Activated CD4-positive, alpha-beta memory T cell treated with anti-CD3 and anti-CD28 coated beads for 36 hours (primary cell): Measurements from ENCODE around the gene AP3D1. TPM values are rescaled to one million over a fixed set of nuclear protein-coding genes. Genes with fewer than 3 reads are reported as not detected.
A peak's percentile ranks its signal among the peaks of the same experiment; 100 is the strongest.

Source experiments
- CTCF ChIA-PET: fragments of 350-600 bp; sonication (Branson Sonifier 250); formaldehyde crosslinking; loops from one replicate; lab custom pipeline; 2021; ENCODE audit warnings: antibody characterized with exemption, inconsistent platforms; lab: Charles Lee
- POLR2A ChIA-PET: fragments of 350-600 bp; sonication (Branson Sonifier 250); formaldehyde crosslinking; loops from one replicate; lab custom pipeline; 2021; ENCODE audit warnings: antibody characterized with exemption; lab: Charles Lee
- DNase-seq: peaks from one replicate; pipeline ENCODE4 v3.0.0-alpha.2; 2020
- H3K27ac Mint-ChIP-seq: one replicate; pipeline ENCODE4 v1.8.0; 2021; ENCODE audit warnings: mixed read lengths
- H3K27me3 Mint-ChIP-seq: one replicate; pipeline ENCODE4 v1.8.0; 2021; ENCODE audit warnings: mixed read lengths
- H3K36me3 Mint-ChIP-seq: one replicate; pipeline ENCODE4 v1.8.0; 2021; ENCODE audit warnings: mixed read lengths
- H3K4me1 Mint-ChIP-seq: one replicate; pipeline ENCODE4 v1.8.0; 2021; ENCODE audit warnings: low read depth, mixed read lengths
- H3K4me3 Mint-ChIP-seq: one replicate; pipeline ENCODE4 v1.8.0; 2021; ENCODE audit warnings: mild to moderate bottlenecking, mixed read lengths
- H3K9me3 Mint-ChIP-seq: one replicate; pipeline ENCODE4 v1.8.0; 2021; ENCODE audit warnings: mixed read lengths
- intact Hi-C: fragments of 100-400 bp; cut with micrococcal nuclease; formaldehyde crosslinking; loops from one replicate; pipeline ENCODE4 v1.15.1; 2023
- total RNA-seq, 2 experiments: library from RNA; stranded (reverse); gene quantifications; one replicate each; pipeline ENCODE4 v1.2.3, GENCODE V29; 2021

AP3D1 gene
- total RNA-seq, 2 experiments from 2014 or later: 84.6 to 89.1 TPM

- H3K4me1 Mint-ChIP-seq: peaks cover 10% of the 10 kb centered on the region
- ChIA-PET CTCF (interaction anchor here (0.6 kb wide), 1 partner anchor 433 kb away, joined by 3 read pairs; no protein-coding TSS in a partner anchor), POLR2A (no interaction called here)
- H3K36me3 Mint-ChIP-seq: peaks cover 12% of the 10 kb centered on the region
- no peaks in the 10 kb centered on the region for H3K27me3 Mint-ChIP-seq
- H3K27ac Mint-ChIP-seq: no peak overlapping the region
- H3K4me3 Mint-ChIP-seq: no peak overlapping the region
- no peak for DNase-seq
- intact Hi-C loops: no loop called here
- no peaks in the 10 kb centered on the region for H3K9me3 Mint-ChIP-seq
These were observed 27.7 kb upstream of the AP3D1 start for GRCh38 chr19:2179095-2179494.

DNA sequence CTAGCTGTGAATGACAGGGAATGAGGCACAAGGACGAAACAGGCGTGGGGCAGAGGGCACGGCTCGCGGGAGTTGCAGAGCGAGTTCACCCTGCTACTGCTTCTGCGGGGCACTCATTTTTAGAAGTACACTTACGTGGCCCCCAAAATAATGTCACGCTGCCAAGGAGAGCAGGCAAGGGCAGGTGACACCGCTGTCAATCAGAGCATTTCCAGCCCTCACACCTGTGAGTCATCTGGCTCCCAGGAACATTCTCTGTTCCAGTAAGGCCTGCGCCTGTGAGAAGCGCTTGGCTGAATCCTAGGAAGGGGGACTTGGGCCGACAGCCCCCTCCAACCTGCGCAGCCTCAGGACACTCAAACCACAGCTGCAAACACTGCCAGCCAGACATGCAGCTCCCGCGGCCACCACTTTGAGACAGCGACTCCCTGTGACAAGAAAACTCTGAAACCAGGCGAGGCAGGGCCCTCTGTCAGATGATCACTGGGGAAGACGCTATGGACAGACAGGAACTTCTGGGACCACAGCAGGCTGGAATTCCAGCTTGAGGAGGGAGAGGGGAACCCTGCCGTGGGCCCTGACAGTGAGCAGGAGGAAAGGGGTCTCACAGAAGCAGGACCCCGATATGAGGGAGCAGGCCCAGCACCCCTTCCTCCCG lies 25.1 kb upstream of the AP3D1 start:
- Mint-ChIP-seq H3K9me3 (no peaks in the 10 kb centered on the region), H3K4me3 (no peak overlapping the region), H3K27ac (no peak overlapping the region), H3K36me3 (peaks cover 7% of the 10 kb centered on the region), H3K27me3 (no peaks in the 10 kb centered on the region), H3K4me1 (peaks cover 31% of the 10 kb centered on the region)
- ChIA-PET POLR2A (interaction anchor here (1.1 kb wide), 1 partner anchor 60 kb away, joined by 3 read pairs; the partner anchor contains the start of gene PLEKHJ1), CTCF (interaction anchor here (1.2 kb wide), 1 partner anchor 64 kb away, joined by 3 read pairs; no protein-coding TSS in a partner anchor)
- intact Hi-C loops: no loop called here
- DNase-seq: no peak

- peaks cover 38% of the 10 kb centered on the region for H3K4me1 Mint-ChIP-seq
- H3K27ac Mint-ChIP-seq: no peak overlapping the region
- intact Hi-C loops: no loop called here
- POLR2A ChIA-PET: no interaction called here
- H3K9me3 Mint-ChIP-seq: no peaks in the 10 kb centered on the region
- H3K4me3 Mint-ChIP-seq: no peak overlapping the region
- DNase-seq: no peak
- CTCF ChIA-PET: no interaction called here
- no peaks in the 10 kb centered on the region for H3K27me3 Mint-ChIP-seq
- H3K36me3 Mint-ChIP-seq: peaks cover 7% of the 10 kb centered on the region
These were observed 24.4 kb upstream of the AP3D1 start for GRCh38 chr19:2175742-2176141.

DNA sequence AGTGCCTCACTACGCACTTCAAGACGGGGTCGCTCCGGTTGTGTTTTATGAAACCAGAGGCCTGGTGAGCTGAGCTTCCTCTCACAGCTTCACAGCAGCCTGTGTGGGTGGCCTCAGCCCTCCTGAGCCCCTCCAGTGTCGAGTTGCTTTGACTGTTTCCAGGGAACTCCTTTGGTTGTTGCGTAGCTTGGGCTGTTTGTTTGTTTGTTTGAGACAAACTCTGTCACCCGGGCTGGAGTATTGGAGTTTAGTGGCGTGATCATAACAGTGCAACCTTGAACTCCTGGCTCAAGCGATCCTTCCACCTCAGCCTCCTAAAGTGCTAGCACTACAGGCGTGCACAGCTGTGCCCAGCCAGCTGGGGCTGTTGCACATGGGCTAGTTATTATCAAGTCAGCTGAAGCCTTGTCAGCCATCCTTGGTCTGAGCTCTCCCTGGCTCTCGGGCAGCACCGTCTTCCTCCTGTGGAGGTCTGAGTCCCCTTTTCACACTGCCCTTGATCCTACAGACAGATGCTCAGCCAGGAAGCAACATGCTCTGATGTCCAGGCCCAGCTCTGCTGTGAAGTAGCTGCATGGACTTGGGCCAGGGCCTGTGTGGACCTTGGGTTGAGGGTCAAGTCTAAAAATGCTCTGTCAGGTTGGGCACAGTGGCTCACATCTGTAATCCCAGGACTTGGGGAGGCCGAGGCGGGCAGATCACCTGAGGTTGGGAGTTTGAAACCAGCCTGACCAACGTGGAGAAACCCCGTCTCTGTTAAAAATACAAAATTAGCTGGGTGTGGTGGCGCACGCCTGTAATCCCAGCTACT lies 22.6 kb upstream of the AP3D1 start:
- peaks cover 50% of the 10 kb centered on the region for H3K4me1 Mint-ChIP-seq
- H3K4me3 Mint-ChIP-seq: no peak overlapping the region
- H3K27me3 Mint-ChIP-seq: no peaks in the 10 kb centered on the region
- no peak for DNase-seq
- intact Hi-C loops: no loop called here
- H3K27ac Mint-ChIP-seq: no peak overlapping the region
- ChIA-PET CTCF (interaction anchor here (0.7 to 1.5 kb wide), 2 partner anchors 18 to 104 kb away, joined by 3 read pairs; no protein-coding TSS in a partner anchor), POLR2A (interaction anchor here (0.6 kb wide), 1 partner anchor 13 kb away, joined by 3 read pairs; no protein-coding TSS in a partner anchor)
- H3K9me3 Mint-ChIP-seq: no peaks in the 10 kb centered on the region
- peaks cover 5% of the 10 kb centered on the region for H3K36me3 Mint-ChIP-seq

- Mint-ChIP-seq H3K36me3 (peaks cover 5% of the 10 kb centered on the region), H3K27ac (no peak overlapping the region), H3K27me3 (no peaks in the 10 kb centered on the region), H3K4me1 (peaks cover 56% of the 10 kb centered on the region), H3K9me3 (no peaks in the 10 kb centered on the region), H3K4me3 (no peak overlapping the region)
- CTCF ChIA-PET: interaction anchor here (1.5 to 3.1 kb wide), 2 partner anchors 18 to 104 kb away, joined by 3 to 14 read pairs; no protein-coding TSS in a partner anchor
- intact Hi-C loops: no loop called here
- POLR2A ChIA-PET: no interaction called here
- no peak for DNase-seq
These were observed 22.0 kb upstream of the AP3D1 start for GRCh38 chr19:2173388-2173766.

- Mint-ChIP-seq H3K36me3 (peaks cover 5% of the 10 kb centered on the region), H3K27ac (peak overlapping the region; percentile 45), H3K4me1 (peaks cover 75% of the 10 kb centered on the region), H3K9me3 (no peaks in the 10 kb centered on the region), H3K27me3 (no peaks in the 10 kb centered on the region), H3K4me3 (peak overlapping the region; percentile 37)
- intact Hi-C loops: no loop called here
- ChIA-PET POLR2A (interaction anchor here (1.0 kb wide), 1 partner anchor 20 kb away, joined by 3 read pairs; the partner anchor contains the start of gene AP3D1), CTCF (interaction anchor here (0.6 to 3.1 kb wide), 7 partner anchors 15 to 442 kb away, joined by 3 to 14 read pairs (median 3); partner anchors contain the start of gene PLEKHJ1)
- DNase-seq: peak; percentile 92
These were observed 20.2 kb upstream of the AP3D1 start for GRCh38 chr19:2171349-2172145.

GRCh38 chr19:2170987-2171348 lies 19.6 kb upstream of the AP3D1 start:
- no peak for DNase-seq
- H3K4me1 Mint-ChIP-seq: peaks cover 72% of the 10 kb centered on the region
- peak overlapping the region; percentile 45 for H3K27ac Mint-ChIP-seq
- CTCF ChIA-PET: interaction anchor here (1.0 to 3.1 kb wide), 3 partner anchors 16 to 28 kb away, joined by 3 to 14 read pairs (median 4); no protein-coding TSS in a partner anchor
- intact Hi-C loops: no loop called here
- H3K4me3 Mint-ChIP-seq: peak overlapping the region; percentile 37
- POLR2A ChIA-PET: interaction anchor here (1.0 kb wide), 1 partner anchor 19 kb away, joined by 3 read pairs; the partner anchor contains the start of gene AP3D1
- no peaks in the 10 kb centered on the region for H3K9me3 Mint-ChIP-seq
- H3K27me3 Mint-ChIP-seq: no peaks in the 10 kb centered on the region
- peaks cover 5% of the 10 kb centered on the region for H3K36me3 Mint-ChIP-seq

DNA sequence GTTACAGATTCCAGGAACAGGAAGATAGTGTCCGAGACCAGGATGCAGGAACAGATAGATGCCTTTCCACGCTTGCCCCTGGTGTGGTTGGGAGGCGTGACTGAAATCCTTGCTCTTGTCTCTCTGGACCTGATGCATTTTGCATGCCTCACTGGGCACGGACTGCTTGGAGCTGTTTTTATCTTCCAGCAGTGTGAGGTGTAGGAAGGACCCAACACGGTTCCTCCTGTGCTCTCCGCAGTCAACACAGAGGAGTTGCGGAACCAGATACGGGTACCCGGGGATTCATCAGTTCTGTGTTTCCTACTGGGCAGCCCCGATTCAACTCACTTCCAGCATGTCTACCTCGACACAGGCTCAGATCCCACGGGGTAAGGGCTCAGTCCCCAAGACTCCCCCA lies 18.9 kb upstream of the AP3D1 start:
- ChIA-PET POLR2A (no interaction called here), CTCF (interaction anchor here (0.8 to 3.1 kb wide), 3 partner anchors 14 to 17 kb away, joined by 3 to 14 read pairs (median 4); no protein-coding TSS in a partner anchor)
- H3K36me3 Mint-ChIP-seq: peaks cover 9% of the 10 kb centered on the region
- no peak overlapping the region for H3K4me3 Mint-ChIP-seq
- H3K9me3 Mint-ChIP-seq: no peaks in the 10 kb centered on the region
- no peaks in the 10 kb centered on the region for H3K27me3 Mint-ChIP-seq
- intact Hi-C loops: no loop called here
- H3K27ac Mint-ChIP-seq: peak overlapping the region; percentile 25
- peaks cover 74% of the 10 kb centered on the region for H3K4me1 Mint-ChIP-seq
- no peak for DNase-seq

GRCh38 chr19:2168619-2169424 lies 17.5 kb upstream of the AP3D1 start:
- peaks cover 68% of the 10 kb centered on the region for H3K4me1 Mint-ChIP-seq

DNA sequence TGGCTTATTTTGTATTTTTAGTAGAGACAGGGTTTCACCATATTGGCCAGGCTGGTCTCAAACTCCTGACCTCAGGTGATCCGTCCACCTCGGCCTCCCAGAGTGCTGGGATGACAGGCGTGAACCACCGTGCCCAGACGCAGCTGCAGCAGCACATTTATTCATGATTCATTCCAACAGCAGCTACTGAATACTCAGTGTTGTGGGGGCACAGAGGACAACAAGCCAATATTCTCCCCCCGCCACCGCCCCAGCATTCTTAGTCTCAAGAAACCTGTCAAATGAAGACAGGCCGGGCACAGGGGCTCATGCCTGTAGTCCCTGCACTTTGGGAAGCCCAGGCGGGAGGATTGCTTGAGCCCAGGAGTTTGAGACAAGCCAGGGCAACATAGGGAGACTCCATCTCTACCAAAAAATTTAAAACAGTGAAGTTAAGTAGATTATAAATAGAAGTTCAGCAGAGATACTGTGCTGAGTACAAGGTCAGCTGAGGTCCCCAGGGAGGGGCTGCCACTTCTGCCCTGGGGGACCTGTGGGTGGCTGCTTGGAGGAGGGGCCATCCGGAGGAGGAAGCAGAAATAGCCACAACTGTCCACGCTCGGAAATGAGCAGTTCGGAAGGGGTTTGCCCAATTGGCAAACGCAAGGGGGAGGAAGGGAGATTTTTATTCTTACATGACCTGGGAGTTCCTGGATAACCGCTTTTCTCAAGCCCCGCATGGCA lies 16.7 kb upstream of the AP3D1 start:
- intact Hi-C loops: loop anchor here (10.0 kb wide), 1 partner anchor 287 kb away; the partner anchor contains the start of gene LMNB2
- CTCF ChIA-PET: interaction anchor here (1.0 kb wide), 1 partner anchor 67 kb away, joined by 3 read pairs; no protein-coding TSS in a partner anchor

More at GRCh38 chr19:2168619-2169424, 17.5 kb upstream of the AP3D1 start:
- no peaks in the 10 kb centered on the region for H3K27me3 Mint-ChIP-seq
- peak overlapping the region; percentile 84 for H3K27ac Mint-ChIP-seq
- H3K4me3 Mint-ChIP-seq: peak overlapping the region; percentile 38
- intact Hi-C loops: loop anchor here (10.0 kb wide), 1 partner anchor 286 kb away; the partner anchor contains the start of gene LMNB2
- peak; percentile 93 for DNase-seq
- CTCF ChIA-PET: no interaction called here
- H3K36me3 Mint-ChIP-seq: peaks cover 7% of the 10 kb centered on the region
- H3K9me3 Mint-ChIP-seq: no peaks in the 10 kb centered on the region
- POLR2A ChIA-PET: no interaction called here

More for the DNA sequence above, 16.7 kb upstream of the AP3D1 start:
- H3K27me3 Mint-ChIP-seq: no peaks in the 10 kb centered on the region
- peak overlapping the region; percentile 38 for H3K4me3 Mint-ChIP-seq
- H3K4me1 Mint-ChIP-seq: peaks cover 63% of the 10 kb centered on the region
- H3K9me3 Mint-ChIP-seq: no peaks in the 10 kb centered on the region
- peak overlapping the region; percentile 84 for H3K27ac Mint-ChIP-seq
- H3K36me3 Mint-ChIP-seq: peaks cover 5% of the 10 kb centered on the region
- POLR2A ChIA-PET: interaction anchor here (1.6 kb wide), 1 partner anchor 19 kb away, joined by 3 read pairs; no protein-coding TSS in a partner anchor
- peak; percentile 43 for DNase-seq
